ENCODE measurements around the gene COL5A3. TPM values are rescaled to one million over a fixed set of nuclear protein-coding genes. Genes with fewer than 3 reads are reported as not detected.

COL5A3 gene
- polyA plus RNA-seq, 1 donor (not counting 4 experiments of a cell fraction or from before 2014, with no cell fraction given) = 0.43 TPM

DNA sequence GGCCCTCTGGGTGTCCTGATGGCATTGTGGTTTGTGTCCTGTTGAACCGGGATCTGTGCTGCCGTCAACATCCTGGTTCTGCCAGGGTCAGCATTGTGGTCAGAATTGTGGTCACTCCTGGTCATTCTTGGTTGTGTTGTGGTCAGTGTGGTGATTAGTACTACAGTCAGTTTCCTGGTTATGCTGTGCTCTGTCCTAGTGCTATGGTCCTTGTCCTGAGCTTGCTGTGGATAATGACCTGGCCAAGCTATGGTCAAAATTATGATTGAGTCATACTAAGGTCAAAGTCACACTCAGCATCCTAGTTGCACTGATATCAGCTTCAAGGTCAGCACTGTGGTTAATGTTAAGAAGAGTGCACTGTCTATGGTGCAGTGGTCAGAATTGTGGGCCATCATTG lies 69.5 kb downstream of the COL5A3 start:
- H3K27me3 ChIP-seq (ENCODE audit: control insufficient read depth, extremely low read depth, insufficient read depth, low read length) = peaks cover 11% of the 10 kb centered on the region
- no peaks in the 10 kb centered on the region for H3K79me2 ChIP-seq (ENCODE audit: control insufficient read depth, insufficient read depth, low read length)
- TF ChIP-seq, protein P1, sequence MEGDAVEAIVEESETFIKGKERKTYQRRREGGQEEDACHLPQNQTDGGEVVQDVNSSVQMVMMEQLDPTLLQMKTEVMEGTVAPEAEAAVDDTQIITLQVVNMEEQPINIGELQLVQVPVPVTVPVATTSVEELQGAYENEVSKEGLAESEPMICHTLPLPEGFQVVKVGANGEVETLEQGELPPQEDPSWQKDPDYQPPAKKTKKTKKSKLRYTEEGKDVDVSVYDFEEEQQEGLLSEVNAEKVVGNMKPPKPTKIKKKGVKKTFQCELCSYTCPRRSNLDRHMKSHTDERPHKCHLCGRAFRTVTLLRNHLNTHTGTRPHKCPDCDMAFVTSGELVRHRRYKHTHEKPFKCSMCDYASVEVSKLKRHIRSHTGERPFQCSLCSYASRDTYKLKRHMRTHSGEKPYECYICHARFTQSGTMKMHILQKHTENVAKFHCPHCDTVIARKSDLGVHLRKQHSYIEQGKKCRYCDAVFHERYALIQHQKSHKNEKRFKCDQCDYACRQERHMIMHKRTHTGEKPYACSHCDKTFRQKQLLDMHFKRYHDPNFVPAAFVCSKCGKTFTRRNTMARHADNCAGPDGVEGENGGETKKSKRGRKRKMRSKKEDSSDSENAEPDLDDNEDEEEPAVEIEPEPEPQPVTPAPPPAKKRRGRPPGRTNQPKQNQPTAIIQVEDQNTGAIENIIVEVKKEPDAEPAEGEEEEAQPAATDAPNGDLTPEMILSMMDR (optimal IDR thresholded peaks at IDR 0.05 in 1 of 3, IDR thresholded peaks at IDR 0.05 in 1 of 3, conservative IDR thresholded peaks at IDR 0.05 in 1 of 3; ENCODE audit: extremely low read depth in 1 of 3, insufficient read depth in 2 of 3, low read length in 3 of 3) = no peak
- no peak for TF ChIP-seq EZH2 (IDR thresholded peaks at IDR 0.05; ENCODE audit: low read length)
- no peak overlapping the region for H3K27ac ChIP-seq (ENCODE audit: control insufficient read depth, insufficient read depth, low read length)
- dilution Hi-C loops (cut with MboI; ENCODE audit: extremely low pct_ligation_motif_present, low sequenced_read_pairs) = loop anchor here (25.0 kb wide), 1 partner anchor 147 kb away; the partner anchor contains the start of gene SHFL
- H3K9ac ChIP-seq (ENCODE audit: control insufficient read depth, extremely low read depth, insufficient read depth, low read length) = no peak overlapping the region
- FAIRE-seq (no peak), DNase-seq (ENCODE audit: low read depth, low spot score) (no peak)
- H2AFZ ChIP-seq (ENCODE audit: control insufficient read depth, low read length) = no peak overlapping the region
- H3K36me3 ChIP-seq (ENCODE audit: control insufficient read depth in 2 of 2, extremely low read depth in 1 of 2, insufficient read depth in 2 of 2, low read length in 2 of 2) = no peaks in the 10 kb centered on the region
- H3K4me1 ChIP-seq (ENCODE audit: control insufficient read depth, extremely low read depth, insufficient read depth, low read length) = peaks cover 9% of the 10 kb centered on the region
- H4K20me1 ChIP-seq (ENCODE audit: control insufficient read depth, extremely low read depth, insufficient read depth, low read length) = no peaks in the 10 kb centered on the region
- H3K9me1 ChIP-seq (ENCODE audit: control insufficient read depth, extremely low read depth, insufficient read depth, low read length) = no peaks in the 10 kb centered on the region
- no peaks in the 10 kb centered on the region for H3K9me3 ChIP-seq (ENCODE audit: control insufficient read depth, low read depth, low read length)
- H3K4me3 ChIP-seq (ENCODE audit: control insufficient read depth in 2 of 3, extremely low read depth in 1 of 3, insufficient read depth in 2 of 3, low read depth in 1 of 3, low read length in 3 of 3) = no peak overlapping the region
- H3K4me2 ChIP-seq (ENCODE audit: control insufficient read depth, extremely low read depth, insufficient read depth, low read depth, low read length) = no peak overlapping the region

DNA sequence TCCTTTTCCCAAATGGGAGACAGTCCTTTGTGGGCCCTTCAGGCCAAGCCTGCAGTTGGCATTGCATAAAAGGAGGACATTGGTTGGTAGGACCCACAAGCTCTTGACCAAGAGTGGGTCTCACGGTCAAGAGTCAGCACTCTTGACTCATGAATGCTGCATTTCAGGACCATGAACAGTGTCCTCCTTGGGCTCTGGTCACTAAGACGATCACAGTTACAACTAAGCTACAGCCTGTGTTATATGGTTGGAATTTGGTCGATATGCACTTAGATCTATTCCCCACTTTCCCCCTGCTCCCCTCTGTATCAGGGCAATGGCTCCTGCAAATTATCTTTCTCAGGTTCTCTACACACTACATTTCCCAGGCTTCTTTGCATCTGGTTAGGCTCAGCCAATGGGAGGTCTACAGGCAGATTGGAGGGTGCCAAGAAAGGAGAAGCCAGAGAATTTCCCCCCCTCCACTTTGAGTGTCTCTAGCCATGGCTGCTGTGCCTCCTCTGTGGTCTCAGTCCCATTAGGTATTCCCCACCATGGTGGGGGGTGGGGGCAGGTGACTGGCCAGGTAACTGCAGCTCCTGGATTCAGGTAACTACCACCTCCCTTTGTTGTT lies 70.9 kb downstream of the COL5A3 start:
- Histone ChIP-seq H3K4me3 (ENCODE audit: control insufficient read depth in 2 of 3, extremely low read depth in 1 of 3, insufficient read depth in 2 of 3, low read depth in 1 of 3, low read length in 3 of 3) (no peak overlapping the region), H3K4me2 (ENCODE audit: control insufficient read depth, extremely low read depth, insufficient read depth, low read depth, low read length) (no peak overlapping the region), H3K36me3 (ENCODE audit: control insufficient read depth in 2 of 2, extremely low read depth in 1 of 2, insufficient read depth in 2 of 2, low read length in 2 of 2) (no peaks in the 10 kb centered on the region), H3K9ac (ENCODE audit: control insufficient read depth, extremely low read depth, insufficient read depth, low read length) (no peak overlapping the region), H3K27ac (ENCODE audit: control insufficient read depth, insufficient read depth, low read length) (no peak overlapping the region), H3K27me3 (ENCODE audit: control insufficient read depth, extremely low read depth, insufficient read depth, low read length) (peaks cover 25% of the 10 kb centered on the region), H3K9me1 (ENCODE audit: control insufficient read depth, extremely low read depth, insufficient read depth, low read length) (no peaks in the 10 kb centered on the region), H3K79me2 (ENCODE audit: control insufficient read depth, insufficient read depth, low read length) (no peaks in the 10 kb centered on the region), H4K20me1 (ENCODE audit: control insufficient read depth, extremely low read depth, insufficient read depth, low read length) (no peaks in the 10 kb centered on the region), H3K4me1 (ENCODE audit: control insufficient read depth, extremely low read depth, insufficient read depth, low read length) (peaks cover 12% of the 10 kb centered on the region), H3K9me3 (ENCODE audit: control insufficient read depth, low read depth, low read length) (no peaks in the 10 kb centered on the region), H2AFZ (ENCODE audit: control insufficient read depth, low read length) (no peak overlapping the region)
- no peak for TF ChIP-seq EZH2 (IDR thresholded peaks at IDR 0.05; ENCODE audit: low read length)
- TF ChIP-seq, protein P1 (optimal IDR thresholded peaks at IDR 0.05 in 1 of 3, IDR thresholded peaks at IDR 0.05 in 1 of 3, conservative IDR thresholded peaks at IDR 0.05 in 1 of 3; ENCODE audit: extremely low read depth in 1 of 3, insufficient read depth in 2 of 3, low read length in 3 of 3) = no peak
- no peak for DNase-seq (ENCODE audit: low read depth, low spot score)
- dilution Hi-C loops (cut with MboI; ENCODE audit: extremely low pct_ligation_motif_present, low sequenced_read_pairs) = loop anchor here (25.0 kb wide), 1 partner anchor 148 kb away; the partner anchor contains the start of gene SHFL
- FAIRE-seq = no peak
